Psoas muscle (tissue), 8 donors: ENCODE data around the gene DISP2. TPM values are rescaled to one million over a fixed set of nuclear protein-coding genes. Genes with fewer than 3 reads are reported as not detected.

Experiments
- ATAC-seq, 4 donors: fragments of 200-7000 bp; cut with Tn5 transposase; one replicate each; pipeline ENCODE4 v1.9.1; 2020; ENCODE audit warnings: moderate library complexity in 3 of 4, mild to moderate bottlenecking in 2 of 4
- DNase-seq, 2 donors: peaks; one replicate each; pipeline ENCODE4 v3.0.0-alpha.2; 2020
- H3K27ac ChIP-seq: fragments of 200-600 bp; one replicate; pipeline ENCODE4 v1.8.0; 2022
- H3K27me3 ChIP-seq, 3 donors: fragments of 200-600 bp in 1 of 3; one replicate each; pipeline versions ENCODE4 v1.6.1 to v1.8.0; 2013 to 2022; ENCODE audit warnings: low read length in 2 of 3, mild to moderate bottlenecking in 2 of 3, moderate library complexity in 1 of 3; ENCODE audit not compliant: insufficient read depth in 3 of 3
- H3K36me3 ChIP-seq, 2 donors: fragments of 200-600 bp in 1 of 2; one replicate each; pipeline versions ENCODE4 v1.6.1 to v1.8.0; 2013 to 2022; ENCODE audit warnings: low read depth in 1 of 2, mild to moderate bottlenecking in 1 of 2, moderate library complexity in 1 of 2; ENCODE audit not compliant: insufficient read depth in 1 of 2
- H3K4me1 ChIP-seq: fragments of 200-600 bp; one replicate; pipeline ENCODE4 v1.8.0; 2022
- H3K4me3 ChIP-seq: fragments of 200-600 bp; one replicate; pipeline ENCODE4 v1.8.0; 2022; ENCODE audit warnings: mild to moderate bottlenecking
- H3K9me3 ChIP-seq: fragments of 200-600 bp; one replicate; pipeline ENCODE4 v1.8.0; 2022
- CTCF ChIP-seq: fragments of 200-600 bp; IDR thresholded peaks from one replicate; pipeline ENCODE4 v1.8.0; 2022; ENCODE audit warnings: antibody characterized with exemption
- WGBS, 3 donors: extraction: QIAGEN DNeasy Blood & Tissue Kit; methylation state at CpG; one replicate each; pipeline versions ENCODE4 v1.1.6 to v1.1.7; 2013; 5-methylcytosine and 5-hydroxymethylcytosine counted together
- intact Hi-C, 2 donors: fragments of 100-400 bp; cut with DNase I; formaldehyde crosslinking; loops; one replicate each; pipeline versions ENCODE4 v1.11.0 to v1.14.2; 2022
- polyA plus RNA-seq, 3 donors: library from polyadenylated mRNA; stranded (reverse); fragments of 200-250 nt; gene quantifications; one replicate each; pipeline ENCODE4 v1.2.3, GENCODE V29; 2013
- total RNA-seq, 4 donors: library from RNA; stranded (reverse); fragmentation: NEBNext Ultra II Directional in 2 of 4; extraction: Animal tissue kit (Norgen Biotek cat#: 25700) in 2 of 4; gene quantifications; one replicate each; pipeline versions ENCODE4 v1.2.1 to v1.2.4, GENCODE V29; 2021 to 2023
- donor health status: healthy with polysubstance abuse.
- donor health status: DM: no; HTN: no; CAD: no; lungs with moderate emphysema.
- donor health status: Bipolar disorder and iron deficiency.
- donor health status: healthy.
- donor health status: DM: yes; HTN: yes; CAD: no.
- donor health status: DM: no; HTN: no; CAD: no.
- donor health status: DM: no; HTN: no; CAD: no.
- donor health status: DM: yes; HTN: yes; CAD: no.

The DISP2 gene
- total and polyA plus RNA-seq, 7 donors = 0.05 to 2.4 (median 0.62) TPM

DNA sequence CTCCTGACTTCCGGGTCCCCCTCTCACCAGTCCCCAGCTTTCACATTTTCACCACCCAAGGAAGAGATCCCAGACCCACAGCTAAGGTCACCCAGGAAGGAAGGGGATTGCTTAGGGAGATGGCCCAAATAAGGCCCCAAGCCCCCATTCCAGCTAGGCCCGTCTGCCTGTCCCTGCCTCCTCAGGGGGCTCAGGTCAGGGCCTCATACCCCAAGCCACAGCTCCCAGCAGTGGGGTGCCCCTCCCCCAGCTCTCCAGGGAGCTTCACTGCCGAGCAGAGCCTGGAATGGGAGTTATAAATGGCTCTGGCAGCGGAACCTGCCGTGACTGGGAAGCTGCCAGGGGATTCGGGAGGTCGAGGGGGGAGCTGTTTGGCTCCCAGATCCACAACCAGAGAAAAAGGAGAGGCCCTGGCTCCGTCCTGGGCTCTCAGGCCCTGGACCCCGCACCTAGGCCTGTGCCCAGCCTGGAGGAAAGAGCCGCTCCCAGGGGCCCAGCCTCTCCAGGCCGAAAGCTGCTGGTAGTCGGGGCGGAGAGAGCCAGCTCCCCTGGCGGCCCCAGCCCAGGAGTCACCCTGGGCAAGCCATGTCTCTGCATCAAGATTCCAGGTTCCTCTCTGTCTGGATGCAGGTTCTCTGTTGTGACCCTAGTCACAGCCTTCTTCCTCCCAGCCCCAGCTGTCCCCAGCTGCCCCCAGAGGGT lies 17.8 kb upstream of the DISP2 start:
- peaks cover 68% of the 10 kb centered on the region for H3K4me1 ChIP-seq
- ATAC-seq (peak; percentile 67 to 83 (median 75)), DNase-seq (peak; percentile 85 to 95)
- no peaks in the 10 kb centered on the region for H3K27me3 ChIP-seq
- peaks cover 0 to 22% of the 10 kb centered on the region in 2 donors for H3K36me3 ChIP-seq
- H3K4me3 ChIP-seq = peak overlapping the region; percentile 66
- intact Hi-C loops = loop anchor here in 1 of 2 donors (5.0 kb wide), 1 partner anchor 82 kb away; no protein-coding TSS in a partner anchor
- WGBS, 3 donors = 5 to 11% (median 7%) methylated on average over 14 of the region's 14 CpGs
- H3K9me3 ChIP-seq = no peaks in the 10 kb centered on the region
- no peak for TF ChIP-seq CTCF
- H3K27ac ChIP-seq = peak overlapping the region; percentile 93

DNA sequence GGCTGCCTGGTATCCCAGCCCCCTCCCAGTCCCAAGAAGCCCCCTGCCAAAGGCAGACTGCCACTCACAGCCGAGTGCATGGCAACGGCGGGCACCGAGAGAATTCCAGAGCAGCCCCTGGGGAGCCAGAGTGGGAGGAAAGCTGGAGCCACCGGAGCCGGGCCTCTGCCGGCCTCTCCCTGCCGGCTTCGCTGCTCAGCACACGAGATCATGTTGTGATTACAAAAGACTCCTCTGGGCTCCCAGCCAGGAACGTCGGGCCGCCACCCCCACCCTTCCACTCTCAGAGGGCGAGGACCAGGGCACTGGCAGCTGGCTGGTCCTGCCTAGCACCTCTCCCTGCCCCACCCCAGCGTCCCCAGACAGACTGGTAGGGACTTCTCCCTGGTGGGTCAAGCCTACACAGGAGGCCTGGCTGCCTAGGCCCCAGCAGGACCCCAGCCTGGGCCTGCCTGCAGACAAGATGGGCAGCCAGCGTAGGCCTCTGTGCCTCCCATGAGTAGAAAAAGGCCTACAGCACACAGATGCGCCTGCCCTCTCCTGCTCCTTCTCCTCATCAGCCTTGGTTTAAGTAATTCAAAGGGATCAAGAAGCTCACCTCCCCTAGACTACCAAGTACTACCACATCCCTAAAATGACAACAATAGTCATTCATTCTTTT lies 17.1 kb upstream of the DISP2 start, which contains the start of gene CCDC9B:
TSS of gene CCDC9B (minus strand) at position 200 of the 661 bp plus-strand sequence. CDS start at position 80, 120 bp downstream.
- intact Hi-C loops = loop anchor here in 1 of 2 donors (5.0 kb wide), 1 partner anchor 81 kb away; no protein-coding TSS in a partner anchor
- Histone ChIP-seq H3K36me3 (peaks cover 0 to 15% of the 10 kb centered on the region in 2 donors), H3K4me3 (peak within 1 kb of the TSS; percentile 66), H3K9me3 (no peaks in the 10 kb centered on the region), H3K27me3 (no peaks in the 10 kb centered on the region), H3K4me1 (peaks cover 65% of the 10 kb centered on the region), H3K27ac (peak within 1 kb of the TSS; percentile 93)
- ATAC-seq (peak; percentile 80 to 86 (median 82)), DNase-seq (peak; percentile 92 to 97)
- TF ChIP-seq CTCF = no peak
- WGBS, 3 donors = 10 to 15% (median 13%) methylated on average over 17 of the region's 17 CpGs

DNA sequence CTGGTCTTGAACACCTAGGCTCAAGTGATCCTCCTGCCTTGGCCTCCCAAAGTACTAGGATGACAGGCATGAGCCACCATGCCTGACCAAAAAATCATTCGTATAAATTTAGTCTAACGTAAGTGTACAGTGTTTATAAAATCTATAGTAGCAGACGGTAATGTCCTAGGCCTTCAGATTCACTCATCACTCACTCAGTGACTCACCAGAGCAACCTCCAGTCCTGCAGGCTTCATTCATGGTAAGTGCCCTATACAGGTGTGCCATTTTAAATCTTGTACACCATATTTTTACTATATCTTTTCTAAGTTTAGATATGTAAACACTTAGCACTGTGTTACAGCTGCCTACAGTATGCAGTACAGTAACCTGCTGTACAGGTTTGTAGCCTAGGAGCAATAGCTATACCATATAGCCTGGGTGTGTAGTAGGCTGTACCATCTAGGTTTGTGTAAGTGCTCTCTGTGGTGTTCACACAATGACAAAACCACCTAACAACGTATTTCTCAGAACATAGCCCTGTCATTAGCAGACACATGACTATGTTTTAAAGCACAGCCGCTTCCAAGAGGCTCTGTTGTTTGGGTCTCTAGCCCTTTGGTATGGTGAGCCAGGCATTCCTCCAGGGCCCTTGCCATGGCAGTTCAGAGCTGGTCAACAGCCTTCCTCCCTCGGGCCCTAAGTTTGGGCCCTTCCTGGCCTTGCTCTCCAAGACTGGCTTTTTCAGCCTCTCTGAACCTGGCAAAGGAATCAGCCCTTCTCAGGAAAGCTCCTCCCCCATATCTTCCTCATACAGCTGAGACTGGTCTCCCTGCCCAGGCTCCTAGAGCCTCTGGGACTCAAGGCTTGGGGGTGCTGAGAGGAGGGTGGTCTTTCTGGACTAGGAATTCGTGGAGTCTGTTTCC lies 15.4 kb upstream of the DISP2 start:
- 78 to 79% (median 79%) methylated on average over 7 of the region's 7 CpGs for WGBS, 3 donors
- H3K9me3 ChIP-seq = no peaks in the 10 kb centered on the region
- H3K4me1 ChIP-seq = peaks cover 50% of the 10 kb centered on the region
- no peaks in the 10 kb centered on the region for H3K36me3 ChIP-seq
- intact Hi-C loops = loop anchor here in 1 of 2 donors (5.0 kb wide), 1 partner anchor 80 kb away; no protein-coding TSS in a partner anchor
- DNase-seq (peak in 1 of 2 donors; percentile 12), ATAC-seq (no peak)
- peak overlapping the region; percentile 93 for H3K27ac ChIP-seq
- no peaks in the 10 kb centered on the region for H3K27me3 ChIP-seq
- no peak overlapping the region for H3K4me3 ChIP-seq
- TF ChIP-seq CTCF = no peak

DNA sequence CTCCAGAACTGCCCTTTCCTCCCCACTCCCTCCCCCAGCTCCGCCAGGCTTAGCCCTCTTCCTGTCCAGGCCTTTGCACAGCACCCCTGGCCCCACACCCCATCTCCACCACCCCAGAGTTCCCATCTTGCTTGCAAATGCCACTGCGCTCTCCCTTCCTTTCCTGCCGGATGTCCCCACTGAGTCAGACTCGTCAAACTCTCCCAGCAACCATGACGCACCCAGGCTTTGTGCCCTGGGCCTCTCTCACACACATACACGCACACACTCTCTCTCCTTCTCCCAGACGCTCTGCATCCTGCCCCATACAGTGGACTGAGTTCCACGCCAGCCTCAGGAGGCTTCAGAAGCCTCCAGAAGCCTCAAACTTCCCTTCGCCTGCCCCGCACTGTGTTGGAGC lies 14.5 kb upstream of the DISP2 start:
- Histone ChIP-seq H3K36me3 (no peaks in the 10 kb centered on the region), H3K27me3 (no peaks in the 10 kb centered on the region), H3K4me1 (peaks cover 42% of the 10 kb centered on the region), H3K9me3 (no peaks in the 10 kb centered on the region), H3K27ac (peak overlapping the region; percentile 93), H3K4me3 (no peak overlapping the region)
- intact Hi-C loops = loop anchor here in 1 of 2 donors (5.0 kb wide), 1 partner anchor 79 kb away; no protein-coding TSS in a partner anchor
- ATAC-seq = no peak
- WGBS, 3 donors = 76 to 88% (median 84%) methylated on average over 10 of the region's 10 CpGs
- peak in 1 of 2 donors; percentile 58 for DNase-seq
- no peak for TF ChIP-seq CTCF
